Neural cell (in vitro differentiated cells): ENCODE results near the gene PTPRD. TPM values are rescaled to one million over a fixed set of nuclear protein-coding genes. Genes with fewer than 3 reads are reported as not detected.

Experiments
- H2AFZ ChIP-seq: fragments of 200-600, 300-800 bp; sonication (generic), shearing (Covaris generic); 2 replicates; pipeline ENCODE4 v1.6.0; 2014; ENCODE audit warnings: low read depth, mild to moderate bottlenecking, antibody characterized with exemption, low read length, moderate library complexity
- H3F3A ChIP-seq: fragments of 200-600 bp; shearing (Covaris generic); 2 replicates; pipeline ENCODE4 v1.6.1; 2016; ENCODE audit warnings: mild to moderate bottlenecking, moderate library complexity, mixed read lengths, antibody characterized with exemption, low read length; ENCODE audit not compliant: insufficient read depth, poor library complexity, severe bottlenecking
- H3K27ac ChIP-seq: fragments of 200-600, 300-800 bp; sonication (generic), shearing (Covaris generic); 2 replicates; pipeline ENCODE4 v1.5.1; 2014; ENCODE audit warnings: mild to moderate bottlenecking, low read length, moderate library complexity
- H3K27me3 ChIP-seq: fragments of 300-800, 200-600 bp; sonication (generic), shearing (Covaris generic); 2 replicates; pipeline ENCODE4 v1.6.0; 2014; ENCODE audit warnings: mild to moderate bottlenecking, low read depth, low read length, moderate library complexity; ENCODE audit not compliant: insufficient read depth
- H3K36me3 ChIP-seq: fragments of 300-800, 200-600 bp; sonication (generic), shearing (Covaris generic); 2 replicates; pipeline ENCODE4 v1.5.1; 2014; ENCODE audit warnings: mild to moderate bottlenecking, antibody characterized with exemption, low read length, moderate library complexity; ENCODE audit not compliant: insufficient read depth
- H3K4me2 ChIP-seq: fragments of 300-800, 200-600 bp; sonication (generic), shearing (Covaris generic); 2 replicates; pipeline ENCODE4 v1.6.0; 2014; ENCODE audit warnings: mild to moderate bottlenecking, low read length
- H3K4me3 ChIP-seq: fragments of 300-800, 200-600 bp; sonication (generic), shearing (Covaris generic); 2 replicates; pipeline ENCODE4 v1.5.1; 2014; ENCODE audit warnings: mild to moderate bottlenecking, low read length, moderate library complexity
- H3K79me2 ChIP-seq: fragments of 200-600 bp; shearing (Covaris generic); replicated peaks from 2 replicates; pipeline ENCODE4 v1.6.0; 2014; ENCODE audit warnings: mild to moderate bottlenecking, low read length, moderate library complexity; ENCODE audit not compliant: insufficient read depth
- H3K9ac ChIP-seq: fragments of 300-800, 200-600 bp; sonication (generic), shearing (Covaris generic); 2 replicates; pipeline ENCODE4 v1.6.1; 2016; ENCODE audit warnings: mild to moderate bottlenecking, low read length, mixed read lengths
- H3K9me2 ChIP-seq: fragments of 200-600 bp; shearing (Covaris generic); 2 replicates; pipeline ENCODE4 v1.6.1; 2016; ENCODE audit warnings: mild to moderate bottlenecking, low read length, mixed read lengths; ENCODE audit not compliant: insufficient read depth
- H3K9me3 ChIP-seq: fragments of 200-600, 300-800 bp; sonication (generic), shearing (Covaris generic); 2 replicates; pipeline ENCODE4 v1.6.1; 2016; ENCODE audit warnings: mild to moderate bottlenecking, mixed run types, low read length, moderate library complexity, mixed read lengths
- H4K20me1 ChIP-seq: fragments of 200-600 bp; shearing (Covaris generic); 2 replicates; pipeline ENCODE4 v1.6.1; 2016; ENCODE audit warnings: mild to moderate bottlenecking, mixed run types; ENCODE audit not compliant: insufficient read depth
- CTCF ChIP-seq: fragments of 450-650 bp; IDR thresholded peaks from 2 replicates; pipeline ENCODE4 v1.5.1; 2014; ENCODE audit warnings: antibody characterized with exemption, mild to moderate bottlenecking, moderate library complexity; ENCODE audit not compliant: poor library complexity, severe bottlenecking
- EP300 ChIP-seq: fragments of 450-650 bp; conservative IDR thresholded peaks from 2 replicates; pipeline ENCODE4 v1.6.1; 2014; ENCODE audit warnings: antibody characterized with exemption, mild to moderate bottlenecking, moderate library complexity; ENCODE audit not compliant: poor library complexity, severe bottlenecking
- EZH2 ChIP-seq: fragments of 200-600, 300-800 bp; shearing (Covaris generic), sonication (generic); IDR thresholded peaks from 2 replicates; pipeline ENCODE4 v1.6.1; 2014; ENCODE audit warnings: antibody characterized with exemption, low read length, borderline replicate concordance, mild to moderate bottlenecking; ENCODE audit not compliant: insufficient read depth, poor library complexity, severe bottlenecking
- MXI1 ChIP-seq: fragments of 450-650 bp; conservative IDR thresholded peaks from 2 replicates; pipeline ENCODE4 v1.6.1; 2014; ENCODE audit warnings: antibody characterized with exemption, mild to moderate bottlenecking; ENCODE audit not compliant: poor library complexity, severe bottlenecking
- POLR2AphosphoS5 ChIP-seq: IDR thresholded peaks from 2 replicates; pipeline ENCODE4 v1.6.1; 2012
- RAD21 ChIP-seq: fragments of 450-650 bp; conservative IDR thresholded peaks from 2 replicates; pipeline ENCODE4 v1.6.1; 2014; ENCODE audit warnings: antibody characterized with exemption, mild to moderate bottlenecking, moderate library complexity
- SMC3 ChIP-seq: fragments of 450-650 bp; conservative IDR thresholded peaks from 2 replicates; pipeline ENCODE4 v1.6.1; 2014; ENCODE audit warnings: antibody characterized with exemption, mild to moderate bottlenecking, moderate library complexity; ENCODE audit not compliant: poor library complexity
- TAF1 ChIP-seq: IDR thresholded peaks from 2 replicates; pipeline ENCODE4 v1.6.1; 2012; ENCODE audit warnings: low read depth
- polyA plus RNA-seq: library from polyadenylated mRNA; depleted of rRNA; stranded (reverse); fragments of >200 nt; gene quantifications from 2 replicates; pipeline ENCODE4 v1.2.3, GENCODE V29; 2014
- TF ChIP-seq, protein P1 (sequence below): IDR thresholded peaks from 2 replicates; pipeline ENCODE4 v1.6.1; 2012; ENCODE audit warnings: borderline replicate concordance

PTPRD gene
- polyA plus RNA-seq, 1 donor from 2014 or later, result 143 TPM

GRCh38 chr9:8484597-8485191 lies 2128.1 kb downstream of the PTPRD start:
- Histone ChIP-seq H3K9me2 (no peaks in the 10 kb centered on the region), H3K27me3 (no peaks in the 10 kb centered on the region), H3K36me3 (no peaks in the 10 kb centered on the region), H3K79me2 (no peaks in the 10 kb centered on the region), H3K9ac (no peak overlapping the region), H4K20me1 (no peaks in the 10 kb centered on the region), H3K9me3 (no peaks in the 10 kb centered on the region), H3K4me3 (no peak overlapping the region), H3K4me2 (no peak overlapping the region), H3F3A (no peaks in the 10 kb centered on the region), H3K27ac (no peak overlapping the region), H2AFZ (no peak overlapping the region)
- TF ChIP-seq EP300 (no peak), RAD21 (no peak), MXI1 (no peak), POLR2AphosphoS5 (no peak), CTCF (no peak), SMC3 (no peak), TAF1 (no peak), EZH2 (no peak)
- TF ChIP-seq, protein P1, sequence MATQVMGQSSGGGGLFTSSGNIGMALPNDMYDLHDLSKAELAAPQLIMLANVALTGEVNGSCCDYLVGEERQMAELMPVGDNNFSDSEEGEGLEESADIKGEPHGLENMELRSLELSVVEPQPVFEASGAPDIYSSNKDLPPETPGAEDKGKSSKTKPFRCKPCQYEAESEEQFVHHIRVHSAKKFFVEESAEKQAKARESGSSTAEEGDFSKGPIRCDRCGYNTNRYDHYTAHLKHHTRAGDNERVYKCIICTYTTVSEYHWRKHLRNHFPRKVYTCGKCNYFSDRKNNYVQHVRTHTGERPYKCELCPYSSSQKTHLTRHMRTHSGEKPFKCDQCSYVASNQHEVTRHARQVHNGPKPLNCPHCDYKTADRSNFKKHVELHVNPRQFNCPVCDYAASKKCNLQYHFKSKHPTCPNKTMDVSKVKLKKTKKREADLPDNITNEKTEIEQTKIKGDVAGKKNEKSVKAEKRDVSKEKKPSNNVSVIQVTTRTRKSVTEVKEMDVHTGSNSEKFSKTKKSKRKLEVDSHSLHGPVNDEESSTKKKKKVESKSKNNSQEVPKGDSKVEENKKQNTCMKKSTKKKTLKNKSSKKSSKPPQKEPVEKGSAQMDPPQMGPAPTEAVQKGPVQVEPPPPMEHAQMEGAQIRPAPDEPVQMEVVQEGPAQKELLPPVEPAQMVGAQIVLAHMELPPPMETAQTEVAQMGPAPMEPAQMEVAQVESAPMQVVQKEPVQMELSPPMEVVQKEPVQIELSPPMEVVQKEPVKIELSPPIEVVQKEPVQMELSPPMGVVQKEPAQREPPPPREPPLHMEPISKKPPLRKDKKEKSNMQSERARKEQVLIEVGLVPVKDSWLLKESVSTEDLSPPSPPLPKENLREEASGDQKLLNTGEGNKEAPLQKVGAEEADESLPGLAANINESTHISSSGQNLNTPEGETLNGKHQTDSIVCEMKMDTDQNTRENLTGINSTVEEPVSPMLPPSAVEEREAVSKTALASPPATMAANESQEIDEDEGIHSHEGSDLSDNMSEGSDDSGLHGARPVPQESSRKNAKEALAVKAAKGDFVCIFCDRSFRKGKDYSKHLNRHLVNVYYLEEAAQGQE, result no peak

DNA sequence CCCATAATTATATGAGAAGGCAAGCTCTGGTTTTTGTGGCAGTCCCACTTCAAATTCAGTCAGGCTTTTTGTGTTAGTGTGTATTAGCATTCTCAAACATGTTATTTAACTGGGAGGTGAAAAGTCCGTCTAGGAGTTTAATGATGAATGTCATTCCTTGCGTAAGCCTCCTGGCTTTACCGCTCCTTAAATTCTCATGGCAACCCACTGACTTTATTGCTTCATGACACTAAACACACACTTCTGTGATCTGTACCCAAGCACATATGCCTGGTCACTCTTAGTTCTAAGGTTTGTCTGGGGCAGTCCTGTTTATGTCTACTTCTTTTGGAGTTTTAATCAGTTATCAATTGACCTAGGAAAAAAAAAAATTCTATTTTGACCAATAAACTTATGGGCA lies 2135.4 kb downstream of the PTPRD start:
- H3K36me3 ChIP-seq, result peaks cover 10% of the 10 kb centered on the region
- H4K20me1 ChIP-seq, result no peaks in the 10 kb centered on the region
- no peak for TF ChIP-seq SMC3
- TF ChIP-seq TAF1, result no peak
- TF ChIP-seq POLR2AphosphoS5, result no peak
- no peak for TF ChIP-seq MXI1
- TF ChIP-seq, protein P1, result no peak
- no peak for TF ChIP-seq EP300
- TF ChIP-seq RAD21, result no peak
- TF ChIP-seq CTCF, result no peak
- TF ChIP-seq EZH2, result no peak
- H3K9ac ChIP-seq, result no peak overlapping the region
- no peak overlapping the region for H3K4me3 ChIP-seq
- H2AFZ ChIP-seq, result no peak overlapping the region
- no peak overlapping the region for H3K4me2 ChIP-seq
- no peaks in the 10 kb centered on the region for H3K9me2 ChIP-seq
- no peaks in the 10 kb centered on the region for H3F3A ChIP-seq
- no peaks in the 10 kb centered on the region for H3K9me3 ChIP-seq
- no peak overlapping the region for H3K27ac ChIP-seq
- H3K79me2 ChIP-seq, result no peaks in the 10 kb centered on the region
- no peaks in the 10 kb centered on the region for H3K27me3 ChIP-seq
